ENCODE results near the gene ANTKMT.
"Not testable (repeated sequence)": the region's sequence is repeated elsewhere in the genome, so short reads cannot be mapped to it uniquely, and the experiment has no call there.

ANTKMT gene

GRCh38 chr16:728890-729744, 8.2 kb downstream of the ANTKMT start:
- DNase-seq: no peak

GRCh38 chr16:729768-730665, 9.1 kb downstream of the ANTKMT start:
- DNase-seq: no peak

GRCh38 chr16:730666-731509, 9.9 kb downstream of the ANTKMT start:
- no peak for DNase-seq

DNA sequence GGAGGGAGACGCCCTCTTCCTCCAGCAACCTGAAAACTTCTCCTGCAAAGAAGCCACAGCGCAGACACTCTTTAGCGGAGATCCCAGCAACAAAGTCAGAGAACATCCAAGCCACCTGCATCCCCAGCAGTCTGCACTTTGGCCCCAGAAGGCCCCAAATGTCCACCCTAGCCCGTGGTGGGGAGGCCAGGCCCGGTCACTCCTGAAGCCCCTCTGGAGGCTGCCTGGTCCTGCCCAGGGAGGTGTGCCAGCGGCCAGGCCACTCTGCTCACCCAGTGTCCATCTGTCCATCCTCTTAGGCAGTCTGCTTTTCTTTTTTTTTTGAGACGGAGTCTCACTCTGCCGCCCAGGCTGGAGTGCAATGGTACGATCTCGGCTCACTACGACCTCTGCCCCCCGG, 11.4 kb downstream of the ANTKMT start:
- no peak for DNase-seq

- DNase-seq: no peak
Measured at GRCh38 chr16:732936-733335, 12.0 kb downstream of the ANTKMT start.

DNA sequence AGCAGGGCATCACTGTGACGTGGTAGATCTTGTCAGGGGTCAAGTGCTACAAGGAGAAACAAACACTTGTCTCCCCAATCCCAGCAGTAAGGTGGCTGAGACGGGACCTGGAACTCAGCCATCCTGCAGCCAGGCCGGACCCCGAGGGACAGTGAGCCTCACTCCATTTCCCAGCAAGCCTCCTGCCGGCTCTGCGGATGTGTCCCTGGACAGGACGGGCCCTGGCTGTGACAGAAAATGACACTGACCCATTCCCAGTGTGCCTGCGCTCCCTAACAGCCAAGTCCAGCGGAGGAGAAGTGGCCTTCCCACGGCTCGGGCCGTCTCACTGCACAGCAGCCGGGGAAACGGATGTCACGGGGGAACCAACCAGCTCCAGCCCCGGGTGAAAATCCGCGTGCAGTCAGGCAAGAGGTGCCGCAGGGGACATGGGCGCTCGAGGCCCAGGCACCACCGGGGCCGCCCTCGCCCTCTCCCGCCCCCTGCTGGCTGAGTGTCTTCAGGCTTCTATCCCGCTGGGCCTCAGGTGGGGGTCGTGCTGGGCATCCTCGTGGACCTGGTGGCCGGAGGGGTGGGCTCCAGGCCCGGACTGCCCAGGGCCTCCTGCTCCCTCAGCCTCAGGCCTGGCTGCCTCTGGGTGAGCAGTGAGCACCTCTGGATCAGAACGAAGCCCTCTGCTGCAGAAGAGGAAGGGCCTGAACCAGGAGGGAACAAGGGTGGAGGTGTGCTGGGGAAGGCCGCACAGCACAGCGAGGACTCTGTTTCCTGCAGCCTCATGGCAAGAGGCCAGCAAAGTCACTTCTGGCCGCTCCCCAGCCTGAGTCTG, 12.6 kb downstream of the ANTKMT start:
- DNase-seq: no peak

GRCh38 chr16:734208-734980, 13.4 kb downstream of the ANTKMT start:
- DNase-seq: no peak

GRCh38 chr16:734981-735881, 14.3 kb downstream of the ANTKMT start:
- DNase-seq: no peak

DNA sequence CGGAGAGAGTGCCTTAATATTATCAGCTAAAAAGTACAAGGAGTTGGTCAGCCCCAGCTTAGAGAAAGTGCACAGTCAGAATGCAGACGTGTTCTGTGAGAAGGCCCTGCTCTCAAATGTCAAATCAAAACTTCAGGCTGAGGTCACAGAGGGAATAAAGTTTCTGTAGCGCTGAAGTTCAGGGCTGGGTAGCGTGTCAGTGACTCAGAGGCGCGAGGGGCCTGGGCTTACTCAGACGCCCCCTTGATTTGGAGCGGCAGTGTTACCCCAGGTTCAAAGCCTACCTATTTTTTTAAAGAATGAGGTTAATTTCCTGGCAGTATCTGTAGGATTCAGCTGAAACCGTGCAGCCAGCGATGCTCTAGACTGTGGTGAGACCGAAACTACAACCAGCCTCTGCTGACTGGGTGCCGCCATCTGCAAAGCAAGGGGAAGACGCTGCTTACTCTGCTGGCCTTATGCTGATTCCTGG, 15.1 kb downstream of the ANTKMT start:
- no peak for DNase-seq

DNA sequence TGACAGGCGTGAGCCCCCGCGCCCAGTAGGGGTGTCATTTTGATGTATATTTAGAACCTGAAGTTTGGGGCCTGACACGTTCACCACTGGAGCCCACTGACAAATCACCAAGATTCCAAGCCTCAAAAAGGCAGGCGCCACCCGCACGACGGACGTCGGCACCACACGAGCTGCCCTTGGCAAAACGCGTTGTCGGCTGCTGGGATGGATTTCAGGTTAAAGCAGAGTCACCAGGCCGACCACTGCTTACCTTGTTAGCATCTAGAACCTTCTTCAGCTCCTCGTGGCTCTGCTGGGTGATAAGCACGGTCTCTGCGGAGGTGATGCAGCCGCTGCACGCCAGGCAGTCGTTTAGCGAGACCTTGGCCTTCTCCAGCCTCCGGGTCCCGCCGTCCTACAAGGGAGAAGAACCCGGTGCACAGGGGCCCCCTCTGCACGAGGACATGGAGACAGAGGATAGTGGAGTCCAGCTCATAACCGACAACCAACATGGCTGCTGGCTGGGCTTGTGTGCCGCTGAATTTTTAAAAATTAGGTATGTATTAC, 16.1 kb downstream of the ANTKMT start:
- no peak for DNase-seq

- DNase-seq: no peak
Measured at GRCh38 chr16:739560-740458, 18.9 kb downstream of the ANTKMT start.

GRCh38 chr16:740459-740763, 19.5 kb downstream of the ANTKMT start:
- no peak for DNase-seq

DNA sequence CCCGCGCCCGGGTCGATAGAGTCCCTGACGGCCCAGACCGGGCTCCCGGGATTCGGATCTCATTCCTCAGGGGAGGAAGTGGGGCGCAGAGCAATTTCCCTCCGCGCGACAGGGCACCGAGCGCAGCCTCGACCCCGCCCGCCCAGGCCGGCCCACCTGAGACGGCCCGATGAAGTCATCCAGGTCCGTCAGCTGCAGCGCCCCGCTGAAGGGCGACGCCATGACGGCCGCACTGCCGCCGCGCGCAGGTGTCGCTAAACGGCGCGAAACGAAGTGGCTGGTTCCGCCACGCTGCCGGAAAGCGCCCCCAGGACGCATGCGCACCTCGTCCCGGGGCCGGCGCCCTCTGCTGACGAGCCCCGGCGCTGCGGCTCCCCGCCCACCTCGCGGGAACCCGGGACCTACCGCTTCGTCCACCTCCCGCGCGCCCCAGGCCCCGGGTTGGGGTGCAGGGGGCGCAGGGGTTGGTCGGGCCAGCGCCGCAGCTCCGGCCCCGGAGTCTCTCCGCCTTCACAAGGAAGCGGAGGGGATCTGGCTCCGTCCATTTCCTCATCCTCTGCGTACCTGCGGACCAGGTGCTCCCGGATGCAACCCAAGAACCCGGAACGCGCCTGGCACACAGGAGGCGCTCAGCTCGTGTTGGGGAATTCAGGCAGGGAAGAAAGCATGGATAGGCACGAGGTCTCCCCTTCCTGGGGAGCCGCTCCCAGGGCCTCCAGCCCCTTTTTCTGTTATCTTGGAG, 20.0 kb downstream of the ANTKMT start, which contains the start of gene CIAO3:
Gene CIAO3 (minus strand): TSS at position 234 of the 742 bp plus-strand sequence. CDS start 12 bp downstream, at position 222.
- peak; percentile 87 for DNase-seq

GRCh38 chr16:741986-742629, 21.2 kb downstream of the ANTKMT start:
- DNase-seq: no peak

DNA sequence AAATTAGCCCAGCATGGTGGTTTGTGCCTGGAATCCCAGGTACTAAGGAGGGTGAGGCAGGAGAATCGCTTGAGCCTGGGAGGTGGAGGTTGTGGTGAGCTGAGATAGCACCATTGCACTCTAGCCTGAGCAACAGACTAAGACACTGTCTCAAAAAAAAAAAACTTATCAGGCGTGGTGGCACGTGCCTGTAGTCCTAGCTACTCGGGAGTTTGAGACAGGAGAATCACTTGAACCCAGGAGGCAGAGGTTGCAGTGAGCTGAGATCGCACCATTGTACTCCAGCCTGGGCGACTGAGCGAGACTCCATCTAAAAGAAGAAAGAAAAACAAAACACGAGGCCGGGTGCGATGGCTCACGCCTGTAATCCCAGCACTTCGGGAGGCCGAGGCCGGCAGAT, 21.9 kb downstream of the ANTKMT start:
- not testable (repeated sequence) for DNase-seq

DNA sequence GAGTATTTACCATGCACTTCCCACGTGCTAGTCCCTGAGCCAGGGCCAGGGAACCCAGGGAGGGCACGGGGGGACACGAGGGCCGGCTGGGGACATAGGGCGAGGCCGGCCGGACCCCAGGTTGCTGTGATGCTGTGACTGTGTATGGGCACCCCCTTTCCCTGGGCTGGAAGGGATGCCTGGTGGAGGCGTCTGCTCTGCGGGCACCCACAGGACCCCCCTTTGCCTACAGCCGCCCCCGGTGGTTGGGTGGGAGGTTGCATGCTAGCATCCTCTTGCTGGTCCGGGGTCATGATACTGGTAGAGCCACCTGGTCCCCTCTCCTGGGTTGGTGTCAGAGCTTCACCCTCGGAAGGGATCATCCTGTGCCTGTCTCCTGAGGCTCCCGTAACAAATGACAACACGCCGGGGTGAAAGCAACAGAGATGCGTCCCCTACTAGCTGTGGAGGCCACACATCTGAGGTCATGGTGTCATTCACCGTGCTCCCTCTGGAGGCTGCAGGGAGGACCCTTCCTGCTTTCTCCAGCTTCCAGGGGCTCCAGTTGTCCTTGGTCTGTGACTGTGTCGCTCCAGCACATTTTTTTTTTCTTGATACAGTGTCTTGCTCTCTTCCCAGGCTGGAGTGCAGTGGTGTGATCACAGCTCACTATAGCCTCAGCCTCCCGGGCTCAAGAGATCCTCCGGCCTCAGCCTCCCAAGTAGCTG, 23.0 kb downstream of the ANTKMT start:
- no peak for DNase-seq

DNA sequence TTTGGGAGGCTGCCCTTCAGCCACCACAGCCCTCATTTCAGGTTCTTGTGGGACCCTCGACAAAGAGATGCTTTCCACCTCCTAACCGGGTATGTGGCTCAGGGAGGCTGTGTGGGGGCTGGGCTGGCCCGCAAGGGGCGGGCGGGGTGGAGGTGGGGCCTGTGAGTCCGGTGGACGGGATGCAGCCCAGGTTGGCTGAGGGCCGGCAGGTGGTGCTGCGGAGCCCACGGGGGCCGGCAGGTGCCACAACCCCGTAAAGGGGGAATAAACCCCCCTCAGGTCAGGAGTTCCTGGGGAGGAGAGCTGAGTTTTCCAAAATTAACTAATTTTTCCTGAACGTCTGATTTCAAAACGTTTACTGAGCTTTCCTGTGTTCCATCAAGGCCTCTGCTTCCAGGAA, 24.8 kb downstream of the ANTKMT start:
- DNase-seq: no peak

All from NCI-H2227 treated with DMSO at 0.1 percent for 48 hours (cell line).